IMR-90 (cell line): ENCODE measurements around the gene RERE. TPM values are rescaled to one million over a fixed set of nuclear protein-coding genes. Genes with fewer than 3 reads are reported as not detected.

Experiments used
- ATAC-seq: fragments of 200-7000 bp; cut with Tn5 transposase; 2 replicates; pipeline ENCODE4 v1.9.1; 2020; ENCODE audit warnings: low read depth, mild to moderate bottlenecking, moderate library complexity
- BruUV-seq: library from RNA; stranded (reverse); fragments of 400-500 nt; replicated peaks from 2 replicates; lab custom pipeline; 2021; lab: Mats Ljungman, UMichigan
- CTCF ChIA-PET: fragments of 300-600 bp; formaldehyde crosslinking; extraction: SDS; loops from one replicate; lab custom pipeline; 2021; ENCODE audit warnings: antibody characterized with exemption; lab: Yijun Ruan, JAX
- POLR2A ChIA-PET: fragments of 300-600 bp; sonication (Branson Sonifier 250); formaldehyde crosslinking; loops from one replicate; lab custom pipeline; 2022; ENCODE audit warnings: antibody characterized with exemption; ENCODE audit not compliant: unreplicated experiment; lab: Charles Lee
- DNase-seq: peaks from one replicate; pipeline ENCODE4 v3.0.0; 2013
- H2AFZ ChIP-seq: replicated peaks from 2 replicates; pipeline ENCODE3; 2013; ENCODE audit warnings: low read length, mild to moderate bottlenecking; ENCODE audit not compliant: poor library complexity
- H2AK5ac ChIP-seq: 2 replicates; pipeline ENCODE4 v1.6.1; 2013; ENCODE audit warnings: low read depth, low read length, inconsistent platforms
- H2AK9ac ChIP-seq: replicated peaks from 2 replicates; pipeline ENCODE3; 2013; ENCODE audit warnings: mild to moderate bottlenecking, low read depth, low read length, moderate library complexity; ENCODE audit not compliant: poor library complexity
- H2BK120ac ChIP-seq: 2 replicates; pipeline ENCODE4 v1.6.1; 2013; ENCODE audit warnings: low read depth, low read length, inconsistent platforms
- H2BK15ac ChIP-seq: 3 replicates; pipeline ENCODE4 v1.6.1; 2013; ENCODE audit warnings: low read depth, low read length, inconsistent platforms
- H2BK20ac ChIP-seq: 2 replicates; pipeline ENCODE4 v1.6.1; 2013; ENCODE audit warnings: low read depth, mild to moderate bottlenecking, inconsistent platforms, low read length, moderate library complexity
- H2BK5ac ChIP-seq: 2 replicates; pipeline ENCODE4 v1.6.1; 2013; ENCODE audit warnings: mild to moderate bottlenecking, low read depth, low read length, inconsistent platforms; ENCODE audit not compliant: poor library complexity, severe bottlenecking
- H3K14ac ChIP-seq: replicated peaks from 2 replicates; pipeline ENCODE4 v1.6.1; 2013; ENCODE audit warnings: low read depth, low read length, inconsistent platforms
- H3K18ac ChIP-seq: 2 replicates; pipeline ENCODE4 v1.6.1; 2013; ENCODE audit warnings: low read depth, low read length, control low read depth
- H3K23ac ChIP-seq: 2 replicates; pipeline ENCODE4 v1.6.1; 2013; ENCODE audit warnings: low read depth, low read length, inconsistent platforms
- H3K27ac ChIP-seq: 2 replicates; pipeline ENCODE4 v1.5.1; 2013; ENCODE audit warnings: mild to moderate bottlenecking, control low read depth, low read length; ENCODE audit not compliant: insufficient read depth
- H3K27me3 ChIP-seq: 2 replicates; pipeline ENCODE4 v1.6.1; 2013; ENCODE audit warnings: low read length; ENCODE audit not compliant: control insufficient read depth, insufficient read depth
- H3K36me3 ChIP-seq: 2 replicates; pipeline ENCODE4 v1.6.1; 2013; ENCODE audit warnings: low read length, mixed read lengths; ENCODE audit not compliant: control insufficient read depth, insufficient read depth
- H3K4ac ChIP-seq: 2 replicates; pipeline ENCODE4 v1.6.1; 2013; ENCODE audit warnings: low read depth, low read length, inconsistent platforms
- H3K4me1 ChIP-seq: 2 replicates; pipeline ENCODE4 v1.6.1; 2013; ENCODE audit warnings: low read length, mixed read lengths; ENCODE audit not compliant: control insufficient read depth, insufficient read depth
- H3K4me2 ChIP-seq: 2 replicates; pipeline ENCODE4 v1.6.1; 2013; ENCODE audit warnings: low read depth, mild to moderate bottlenecking, control low read depth, low read length, moderate library complexity
- H3K4me3 ChIP-seq: 2 replicates; pipeline ENCODE4 v1.5.1; 2013; ENCODE audit warnings: low read depth, mild to moderate bottlenecking, control low read depth, low read length, moderate library complexity; ENCODE audit not compliant: insufficient read depth
- H3K56ac ChIP-seq: 2 replicates; pipeline ENCODE4 v1.6.1; 2013; ENCODE audit warnings: low read length, inconsistent platforms; ENCODE audit not compliant: insufficient read depth; ENCODE audit errors: extremely low read depth
- H3K79me1 ChIP-seq, 2 experiments: 2 replicates each; pipeline ENCODE4 v1.6.1; 2013; ENCODE audit warnings: low read length in 2 of 2, inconsistent platforms in 1 of 2, low read depth in 1 of 2
- H3K9ac ChIP-seq: 2 replicates; pipeline ENCODE4 v1.6.1; 2013; ENCODE audit warnings: low read depth, low read length, control low read depth
- H3K9me1 ChIP-seq: 2 replicates; pipeline ENCODE4 v1.6.1; 2013; ENCODE audit warnings: low read length, inconsistent platforms; ENCODE audit not compliant: insufficient read depth
- H3K9me3 ChIP-seq: 2 replicates; pipeline ENCODE4 v1.6.1; 2013; ENCODE audit warnings: low read length; ENCODE audit not compliant: control insufficient read depth, insufficient read depth
- H4K20me1 ChIP-seq: 2 replicates; pipeline ENCODE4 v1.6.1; 2013; ENCODE audit warnings: low read length, inconsistent platforms; ENCODE audit not compliant: insufficient read depth
- H4K5ac ChIP-seq: 2 replicates; pipeline ENCODE4 v1.6.1; 2013; ENCODE audit warnings: mild to moderate bottlenecking, low read depth, low read length, control low read depth
- H4K8ac ChIP-seq, 2 experiments: 2 replicates each; pipeline ENCODE4 v1.6.1; 2013; ENCODE audit warnings: low read depth in 2 of 2, low read length in 2 of 2, control low read depth in 1 of 2, inconsistent platforms in 1 of 2
- H4K91ac ChIP-seq: 2 replicates; pipeline ENCODE4 v1.6.1; 2013; ENCODE audit warnings: low read depth, low read length, inconsistent platforms; ENCODE audit not compliant: insufficient read depth
- BHLHE40 ChIP-seq: fragments of 150-350 bp; IDR thresholded peaks from 2 replicates; pipeline ENCODE4 v1.6.1; 2016; ENCODE audit warnings: mild to moderate bottlenecking, low read depth, low read length
- CEBPB ChIP-seq: IDR thresholded peaks from 2 replicates; pipeline ENCODE4 v1.6.1; 2012; ENCODE audit warnings: low read depth, low read length, improper control_type of control experiment
- CHD1 ChIP-seq: IDR thresholded peaks from 2 replicates; pipeline ENCODE4 v1.6.1; 2012; ENCODE audit warnings: low read depth, low read length, improper control_type of control experiment
- CTCF ChIP-seq: conservative IDR thresholded peaks from 2 replicates; pipeline ENCODE4 v1.5.1; 2012; ENCODE audit warnings: mild to moderate bottlenecking, low read depth, low read length, improper control_type of control experiment
- FOS ChIP-seq: fragments of 150-350 bp; IDR thresholded peaks from 2 replicates; pipeline ENCODE4 v1.6.1; 2016; ENCODE audit warnings: low read depth, low read length
- MAFK ChIP-seq: IDR thresholded peaks from 2 replicates; pipeline ENCODE4 v1.6.1; 2012; ENCODE audit warnings: low read depth, low read length, improper control_type of control experiment
- MAZ ChIP-seq: IDR thresholded peaks from 2 replicates; pipeline ENCODE4 v1.6.1; 2012; ENCODE audit warnings: low read depth, mild to moderate bottlenecking, low read length, improper control_type of control experiment, moderate library complexity, borderline replicate concordance
- MXI1 ChIP-seq: IDR thresholded peaks from 2 replicates; pipeline ENCODE4 v1.6.1; 2012; ENCODE audit warnings: low read depth, mild to moderate bottlenecking, low read length, moderate library complexity, borderline replicate concordance
- NFE2L2 ChIP-seq: fragments of 150-350 bp; IDR thresholded peaks from 2 replicates; pipeline ENCODE4 v1.6.1; 2016; ENCODE audit warnings: low read depth, mild to moderate bottlenecking, low read length
- POLR2A ChIP-seq: IDR thresholded peaks from 2 replicates; pipeline ENCODE4 v1.6.1; 2012; ENCODE audit warnings: mild to moderate bottlenecking, low read depth, low read length
- RAD21 ChIP-seq: IDR thresholded peaks from 2 replicates; pipeline ENCODE4 v1.6.1; 2012; ENCODE audit warnings: low read length, improper control_type of control experiment
- RCOR1 ChIP-seq: IDR thresholded peaks from 2 replicates; pipeline ENCODE4 v1.6.1; 2012; ENCODE audit warnings: mild to moderate bottlenecking, low read length, improper control_type of control experiment; ENCODE audit not compliant: insufficient replicate concordance
- RFX5 ChIP-seq: IDR thresholded peaks from 2 replicates; pipeline ENCODE4 v1.8.0; 2012; ENCODE audit warnings: low read depth, mild to moderate bottlenecking, low read length, moderate library complexity
- SMC3 ChIP-seq: fragments of 150-350 bp; IDR thresholded peaks from 2 replicates; pipeline ENCODE4 v1.6.1; 2016; ENCODE audit warnings: low read depth, mild to moderate bottlenecking, antibody characterized with exemption, low read length, moderate library complexity
- USF2 ChIP-seq: fragments of 150-350 bp; IDR thresholded peaks from 2 replicates; pipeline ENCODE4 v1.6.1; 2017; ENCODE audit warnings: mild to moderate bottlenecking, antibody characterized with exemption, low read length, low read depth
- WGBS, 2 experiments: methylation state at CpG; one replicate each; pipeline versions ENCODE4 v1.1.5 to v1.1.7; 2013; ENCODE audit warnings: missing lambda C conversion rate in 2 of 2; ENCODE audit not compliant: insufficient read length in 1 of 2; ENCODE audit errors: extremely low coverage in 2 of 2; 5-methylcytosine and 5-hydroxymethylcytosine counted together
- dilution Hi-C: fragments of 300-500 bp; cut with HindIII; formaldehyde crosslinking; loops from one replicate; pipeline ENCODE4 v1.14.3; 2018; ENCODE audit warnings: low sequenced_read_pairs; ENCODE audit not compliant: unreplicated experiment
- in situ Hi-C: fragments of 300-500 bp; cut with MboI; formaldehyde crosslinking; loops from 3 replicates; pipeline ENCODE4 v1.14.3; 2019; ENCODE audit warnings: low sequenced_read_pairs, inconsistent platforms, mixed read lengths
- intact Hi-C: fragments of 100-400 bp; cut with micrococcal nuclease; formaldehyde crosslinking; loops from 2 replicates; pipeline ENCODE4 v1.10.0; 2022
- polyA plus RNA-seq, 3 experiments: library from polyadenylated mRNA; depleted of rRNA; stranded (reverse); fragments of >200 nt; gene quantifications; 2 replicates each; pipeline ENCODE4 v1.2.3, GENCODE V29; 2012; ENCODE audit warnings: low replicate concordance in 1 of 3
- total RNA-seq: library from RNA; depleted of rRNA; stranded (reverse); fragments of >200 nt; gene quantifications from 2 replicates; pipeline ENCODE4 v1.2.3, GENCODE V29; 2012
- TF ChIP-seq, protein P1 (sequence below): fragments of 150-350 bp; IDR thresholded peaks from 2 replicates; pipeline ENCODE4 v1.6.1; 2016; ENCODE audit warnings: low read depth, mild to moderate bottlenecking, low read length, moderate library complexity, borderline replicate concordance

The RERE gene
- total and polyA plus RNA-seq, 2 of the 4 experiments (the other 2 are of a cell fraction), result 11.5 to 25.1 TPM

GRCh38 chr1:8325771-8326170 lies 491.7 kb downstream of the RERE start:
- H3K14ac ChIP-seq, result no peak overlapping the region
- H4K20me1 ChIP-seq, result no peaks in the 10 kb centered on the region
- H3K9me1 ChIP-seq, result peaks cover 4% of the 10 kb centered on the region; the same call in 1 of the 2 replicates
- H2BK5ac ChIP-seq, result no peak overlapping the region
- no peak overlapping the region for H3K4me3 ChIP-seq
- no peak overlapping the region for H2BK120ac ChIP-seq
- intact Hi-C loops, result no loop called here
- peaks cover 2% of the 10 kb centered on the region; the same call in 1 of the 2 replicates for H3K27me3 ChIP-seq
- CTCF ChIA-PET, result interaction anchor here (0.7 kb wide), 2 partner anchors 9 to 567 kb away, joined by 4 read pairs; no protein-coding TSS in a partner anchor
- H4K8ac ChIP-seq, result no peak overlapping the region
- no peak overlapping the region for H3K56ac ChIP-seq
- no peak overlapping the region for H3K27ac ChIP-seq
- WGBS, 2 experiments, result 91% methylated on average over 13 of the region's 21 CpGs; no CpG with 5 or more reads in 1 of the 2 experiments
- no peak overlapping the region for H2BK20ac ChIP-seq
- no peak overlapping the region for H4K5ac ChIP-seq
- H2AFZ ChIP-seq, result no peak overlapping the region
- H3K4me1 ChIP-seq, result no peaks in the 10 kb centered on the region
- H3K79me1 ChIP-seq, result 0 out of 4 replicates have a peak, but pooled peaks cover 0 to 4% of the 10 kb centered on the region in 2 experiments
- no peak overlapping the region for H3K18ac ChIP-seq
- in situ Hi-C loops, result no loop called here
- H3K9ac ChIP-seq, result no peak overlapping the region
- dilution Hi-C loops, result no loop called here
- no TSS peak for BruUV-seq
- DNase-seq (no peak), ATAC-seq (no peak)
- no peak for TF ChIP-seq RCOR1
- TF ChIP-seq, protein P1, sequence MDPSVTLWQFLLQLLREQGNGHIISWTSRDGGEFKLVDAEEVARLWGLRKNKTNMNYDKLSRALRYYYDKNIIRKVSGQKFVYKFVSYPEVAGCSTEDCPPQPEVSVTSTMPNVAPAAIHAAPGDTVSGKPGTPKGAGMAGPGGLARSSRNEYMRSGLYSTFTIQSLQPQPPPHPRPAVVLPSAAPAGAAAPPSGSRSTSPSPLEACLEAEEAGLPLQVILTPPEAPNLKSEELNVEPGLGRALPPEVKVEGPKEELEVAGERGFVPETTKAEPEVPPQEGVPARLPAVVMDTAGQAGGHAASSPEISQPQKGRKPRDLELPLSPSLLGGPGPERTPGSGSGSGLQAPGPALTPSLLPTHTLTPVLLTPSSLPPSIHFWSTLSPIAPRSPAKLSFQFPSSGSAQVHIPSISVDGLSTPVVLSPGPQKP, result no peak
- TF ChIP-seq MAFK, result no peak
- TF ChIP-seq CHD1, result no peak
- TF ChIP-seq CTCF, result no peak
- TF ChIP-seq RFX5, result no peak
- no peak for TF ChIP-seq SMC3
- TF ChIP-seq FOS, result no peak
- no peak for TF ChIP-seq USF2
- no peak for TF ChIP-seq BHLHE40
- TF ChIP-seq RAD21, result no peak
- no peak for TF ChIP-seq NFE2L2
- TF ChIP-seq MAZ, result no peak
- no peak for TF ChIP-seq CEBPB
- no peak for TF ChIP-seq POLR2A
- no peak for TF ChIP-seq MXI1
- no peak overlapping the region for H3K23ac ChIP-seq
- no peaks in the 10 kb centered on the region for H3K9me3 ChIP-seq
- H2AK9ac ChIP-seq, result no peak overlapping the region
- no peak overlapping the region for H2BK15ac ChIP-seq
- POLR2A ChIA-PET, result no interaction called here
- H3K36me3 ChIP-seq, result peaks cover 10% of the 10 kb centered on the region
- no peak overlapping the region for H2AK5ac ChIP-seq
- no peak overlapping the region for H3K4ac ChIP-seq
- no peak overlapping the region for H4K91ac ChIP-seq
- H3K4me2 ChIP-seq, result no peak overlapping the region
